Breast epithelium (tissue), 4 donors: Measurements from ENCODE around the gene CLNK. TPM values are rescaled to one million over a fixed set of nuclear protein-coding genes. Genes with fewer than 3 reads are reported as not detected.

ENCODE experiments used
- DNase-seq, 2 donors: peaks; one replicate each; pipeline ENCODE4 v3.0.0-alpha.2; 2019; ENCODE audit warnings: low spot score in 2 of 2
- H3K27ac ChIP-seq, 2 donors: fragments of 200-600 bp; sonication (generic) in 1 of 2; one replicate each; pipeline ENCODE4 v1.5.1; 2016 to 2019; ENCODE audit warnings: mild to moderate bottlenecking in 1 of 2
- H3K27me3 ChIP-seq, 2 donors: fragments of 200-600 bp; sonication (generic) in 1 of 2; one replicate each; pipeline versions ENCODE4 v1.5.1 to v1.6.0; 2017 to 2019; ENCODE audit warnings: control low read depth in 1 of 2, mild to moderate bottlenecking in 1 of 2
- H3K36me3 ChIP-seq: fragments of 200-600 bp; one replicate; pipeline ENCODE4 v1.5.1; 2019
- H3K4me1 ChIP-seq, 2 donors: fragments of 200-600 bp; sonication (generic); one replicate each; pipeline ENCODE4 v1.5.1; 2016 to 2019; ENCODE audit warnings: control low read depth in 1 of 2
- H3K4me3 ChIP-seq, 3 donors: fragments of 200-600 bp; sonication (generic); 1 replicate in 2 of 3; 2 replicates in 1 of 3; pipeline ENCODE4 v1.5.1; 2016 to 2019; ENCODE audit warnings: mild to moderate bottlenecking in 3 of 3, moderate library complexity in 2 of 3
- H3K9me3 ChIP-seq, 2 donors: fragments of 200-600 bp; sonication (generic) in 1 of 2; one replicate each; pipeline ENCODE4 v1.5.1; 2016 to 2019; ENCODE audit warnings: control low read depth in 1 of 2
- POLR2A ChIP-seq: fragments of 450-650 bp; IDR thresholded peaks from one replicate; pipeline ENCODE4 v1.6.1; 2016; ENCODE audit warnings: antibody characterized with exemption, mild to moderate bottlenecking, moderate library complexity
- POLR2AphosphoS5 ChIP-seq, 3 donors: sonication (generic); formaldehyde crosslinking; IDR thresholded peaks; one replicate each; pipeline ENCODE4 v1.6.1; 2017; ENCODE audit warnings: antibody characterized with exemption in 3 of 3
- intact Hi-C: fragments of 100-400 bp; cut with DNase I; formaldehyde crosslinking; loops from one replicate; pipeline ENCODE4 v1.15.1; 2023; ENCODE audit warnings: low total_unique reads
- total RNA-seq, 3 donors: library from RNA; depleted of rRNA; stranded (reverse); fragments of >200 nt; gene quantifications; one replicate each; pipeline ENCODE4 v1.1.0, GENCODE V29; 2016
- TF ChIP-seq, protein P1 (sequence below), 3 donors: fragments of 450-650 bp; IDR thresholded peaks; one replicate each; pipeline ENCODE4 v1.5.1; 2016 to 2017; ENCODE audit warnings: antibody characterized with exemption in 3 of 3, mild to moderate bottlenecking in 3 of 3, moderate library complexity in 3 of 3

CLNK gene
- total RNA-seq, 3 donors from 2014 or later: under 0.01 TPM; not detected in 2

DNA sequence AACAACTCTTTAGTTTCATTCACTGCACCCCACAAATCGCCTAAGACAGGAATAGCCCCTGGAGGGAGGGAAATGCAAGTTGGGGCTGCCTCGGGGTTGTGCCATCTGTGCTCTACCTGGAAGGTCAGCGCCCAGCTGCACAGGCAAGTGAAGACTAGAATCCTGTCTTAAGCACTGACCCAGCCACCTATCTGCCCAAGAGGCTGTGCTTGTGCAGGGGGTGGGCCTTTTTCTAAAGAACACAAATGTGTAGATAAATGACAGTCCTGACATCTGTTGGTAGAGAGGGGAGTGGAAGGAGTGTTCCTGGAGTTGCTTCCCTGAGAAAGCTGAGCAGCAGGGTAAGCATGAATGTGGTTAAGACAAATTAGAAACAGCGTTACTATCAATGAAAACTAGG lies 243.1 kb downstream of the CLNK start:
- H3K4me3 ChIP-seq: no peak overlapping the region
- peaks cover 37 to 43% of the 10 kb centered on the region in 2 donors for H3K9me3 ChIP-seq
- TF ChIP-seq, protein P1, sequence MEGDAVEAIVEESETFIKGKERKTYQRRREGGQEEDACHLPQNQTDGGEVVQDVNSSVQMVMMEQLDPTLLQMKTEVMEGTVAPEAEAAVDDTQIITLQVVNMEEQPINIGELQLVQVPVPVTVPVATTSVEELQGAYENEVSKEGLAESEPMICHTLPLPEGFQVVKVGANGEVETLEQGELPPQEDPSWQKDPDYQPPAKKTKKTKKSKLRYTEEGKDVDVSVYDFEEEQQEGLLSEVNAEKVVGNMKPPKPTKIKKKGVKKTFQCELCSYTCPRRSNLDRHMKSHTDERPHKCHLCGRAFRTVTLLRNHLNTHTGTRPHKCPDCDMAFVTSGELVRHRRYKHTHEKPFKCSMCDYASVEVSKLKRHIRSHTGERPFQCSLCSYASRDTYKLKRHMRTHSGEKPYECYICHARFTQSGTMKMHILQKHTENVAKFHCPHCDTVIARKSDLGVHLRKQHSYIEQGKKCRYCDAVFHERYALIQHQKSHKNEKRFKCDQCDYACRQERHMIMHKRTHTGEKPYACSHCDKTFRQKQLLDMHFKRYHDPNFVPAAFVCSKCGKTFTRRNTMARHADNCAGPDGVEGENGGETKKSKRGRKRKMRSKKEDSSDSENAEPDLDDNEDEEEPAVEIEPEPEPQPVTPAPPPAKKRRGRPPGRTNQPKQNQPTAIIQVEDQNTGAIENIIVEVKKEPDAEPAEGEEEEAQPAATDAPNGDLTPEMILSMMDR (IDR thresholded peaks at IDR 0.05): no peak
- TF ChIP-seq POLR2A: no peak
- TF ChIP-seq POLR2AphosphoS5 (IDR thresholded peaks at IDR 0.05): no peak
- H3K27me3 ChIP-seq: no peaks in the 10 kb centered on the region
- H3K36me3 ChIP-seq: no peaks in the 10 kb centered on the region
- no peaks in the 10 kb centered on the region for H3K4me1 ChIP-seq
- H3K27ac ChIP-seq: no peak overlapping the region
- intact Hi-C loops: no loop called here
- no peak for DNase-seq

DNA sequence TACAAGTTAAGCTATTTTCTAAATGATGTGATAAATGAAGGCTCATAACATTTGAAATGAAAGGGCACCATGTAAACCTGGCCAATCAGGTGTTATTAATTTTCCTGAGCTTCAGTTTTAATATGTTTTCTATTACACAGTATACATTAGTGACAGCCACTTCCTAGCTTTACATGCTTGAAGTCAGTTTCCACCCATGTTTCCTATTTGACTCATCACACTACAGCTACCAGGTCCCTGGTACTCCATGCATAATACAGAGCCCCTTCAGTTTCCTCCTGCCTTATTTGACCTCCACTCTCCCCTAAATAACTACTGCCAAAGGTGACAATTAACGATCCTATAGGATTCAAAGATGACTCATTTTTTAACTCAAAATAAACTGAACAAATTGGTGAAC lies 245.6 kb downstream of the CLNK start:
- Histone ChIP-seq H3K27me3 (no peaks in the 10 kb centered on the region), H3K27ac (no peak overlapping the region), H3K4me1 (no peaks in the 10 kb centered on the region), H3K36me3 (no peaks in the 10 kb centered on the region), H3K4me3 (no peak overlapping the region), H3K9me3 (peaks cover 16 to 22% of the 10 kb centered on the region in 2 donors)
- intact Hi-C loops: no loop called here
- no peak for DNase-seq
- TF ChIP-seq POLR2A: no peak
- no peak for TF ChIP-seq POLR2AphosphoS5 (IDR thresholded peaks at IDR 0.05)
- TF ChIP-seq, protein P1 (IDR thresholded peaks at IDR 0.05): no peak

GRCh38 chr4:10437735-10438134 lies 246.8 kb downstream of the CLNK start:
- Histone ChIP-seq H3K27me3 (no peaks in the 10 kb centered on the region), H3K9me3 (peaks cover 4 to 14% of the 10 kb centered on the region in 2 donors), H3K36me3 (no peaks in the 10 kb centered on the region), H3K4me3 (no peak overlapping the region), H3K4me1 (no peaks in the 10 kb centered on the region), H3K27ac (no peak overlapping the region)
- no peak for DNase-seq
- TF ChIP-seq POLR2AphosphoS5 (IDR thresholded peaks at IDR 0.05) (no peak), POLR2A (no peak)
- TF ChIP-seq, protein P1 (IDR thresholded peaks at IDR 0.05): no peak
- intact Hi-C loops: no loop called here

Other genes with a start within 250 kb of the CLNK start
- gene ZNF518B, start 227.3 kb downstream of the CLNK start, total RNA-seq: 10 to 100 TPM; 19.0 to 24.7 (median 19.5) TPM